HCEC 1CT (cell line): Measurements from ENCODE around the gene PFN4.
"Not testable (repeated sequence)": the region's sequence is repeated elsewhere in the genome, so short reads cannot be mapped to it uniquely, and the experiment has no call there.

Experiments used
- DNase-seq: peaks from one replicate; pipeline ENCODE4 v3.0.0-alpha.2; 2017

Gene PFN4

GRCh38 chr2:24123195-24123921, at the start of gene PFN4, which contains the start of gene FAM228B:
Gene PFN4 (minus strand): TSS chr2:24123334. CDS start chr2:24122535, 799 bp downstream.
Gene FAM228B (plus strand): TSS chr2:24123469. CDS start chr2:24124362, 893 bp downstream.
- DNase-seq = peak; percentile 76

- no peak for DNase-seq
Observed at GRCh38 chr2:24169023-24169422, 45.9 kb upstream of the PFN4 start.

- no peak for DNase-seq
Observed at GRCh38 chr2:24164416-24164973, 41.4 kb upstream of the PFN4 start.

GRCh38 chr2:24163601-24164000, 40.5 kb upstream of the PFN4 start:
- DNase-seq = no peak

GRCh38 chr2:24163186-24163585, 40.1 kb upstream of the PFN4 start:
- no peak for DNase-seq

GRCh38 chr2:24162494-24162893, 39.4 kb upstream of the PFN4 start:
- no peak for DNase-seq

- no peak for DNase-seq
Observed at GRCh38 chr2:24160761-24161160, 37.6 kb upstream of the PFN4 start.

- DNase-seq = no peak
Observed at GRCh38 chr2:24159708-24160107, 36.6 kb upstream of the PFN4 start.

GRCh38 chr2:24158131-24158530, 35.0 kb upstream of the PFN4 start:
- DNase-seq = no peak

- no peak for DNase-seq
Observed at GRCh38 chr2:24153478-24153877, 30.3 kb upstream of the PFN4 start.

GRCh38 chr2:24152413-24153197, 29.5 kb upstream of the PFN4 start:
- no peak for DNase-seq

- DNase-seq = no peak
Observed at GRCh38 chr2:24147364-24147763, 24.2 kb upstream of the PFN4 start.

GRCh38 chr2:24140305-24140704, 17.2 kb upstream of the PFN4 start:
- DNase-seq = not testable (repeated sequence)

GRCh38 chr2:24132543-24132942, 9.4 kb upstream of the PFN4 start:
- DNase-seq = no peak

- DNase-seq = no peak
Observed at GRCh38 chr2:24125956-24126355, 2.8 kb upstream of the PFN4 start.

GRCh38 chr2:24123922-24124580, 917 bp upstream of the PFN4 start:
- no peak for DNase-seq

GRCh38 chr2:24122366-24123194, 554 bp downstream of the PFN4 start:
- peak; percentile 9 for DNase-seq

- no peak for DNase-seq
Observed at GRCh38 chr2:24121469-24121868, 1.7 kb downstream of the PFN4 start.

GRCh38 chr2:24121066-24121465, 2.1 kb downstream of the PFN4 start:
- no peak for DNase-seq

GRCh38 chr2:24117902-24118301, 5.2 kb downstream of the PFN4 start:
- DNase-seq = no peak

- no peak for DNase-seq
Observed at GRCh38 chr2:24115057-24115456, 8.1 kb downstream of the PFN4 start.

- DNase-seq = no peak
Observed at GRCh38 chr2:24111407-24111901, 11.7 kb downstream of the PFN4 start.
